GM19372 (cell line): ENCODE measurements around the gene CACNA1F.

Source experiments
- ATAC-seq: cut with Tn5 transposase; IDR thresholded peaks from one replicate; pipeline ENCODE4 v1.9.1; 2021; ENCODE audit warnings: mild to moderate bottlenecking, low read depth, moderate library complexity; ENCODE audit not compliant: unreplicated experiment

CACNA1F gene

DNA sequence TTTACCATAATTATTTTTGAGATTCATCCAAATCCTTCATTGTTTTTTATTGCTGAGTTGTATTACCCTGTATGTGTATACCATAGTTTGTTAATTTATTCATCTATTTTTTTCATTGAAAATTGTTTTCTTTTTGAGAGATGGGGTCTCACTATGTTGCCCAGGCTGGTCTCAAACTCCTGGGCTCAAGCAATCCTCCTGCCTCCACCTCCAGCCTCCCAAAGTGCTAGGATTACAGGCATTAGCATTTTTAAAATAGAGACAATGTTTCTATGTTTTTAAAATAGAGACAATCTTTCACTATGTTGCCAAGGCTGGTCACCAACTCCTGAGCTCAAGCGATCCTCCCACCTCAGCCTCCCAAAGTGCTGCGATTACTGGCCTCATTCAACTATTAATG, 72.2 kb downstream of the CACNA1F start:
- no peak for ATAC-seq

DNA sequence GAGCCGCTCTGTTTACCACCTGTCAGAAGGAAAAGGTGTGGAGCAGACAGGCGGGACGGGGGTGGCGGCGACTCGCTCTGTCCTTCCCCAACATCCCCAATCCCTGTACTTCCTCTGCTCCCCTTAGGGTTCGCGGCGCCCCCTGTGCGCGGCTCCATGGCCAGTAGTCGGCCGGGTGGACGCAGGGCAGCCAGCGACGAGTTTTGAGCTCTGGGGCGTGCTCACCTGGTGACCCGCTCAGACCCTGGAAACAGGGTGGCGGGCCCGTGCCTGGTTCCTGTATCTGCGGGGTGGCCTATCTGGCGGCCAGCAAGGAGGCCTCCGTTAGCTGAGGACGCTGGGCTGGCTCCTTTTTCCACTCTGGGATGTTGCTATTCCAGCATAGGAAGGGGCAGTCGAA, 75.9 kb downstream of the CACNA1F start:
- no peak for ATAC-seq

DNA sequence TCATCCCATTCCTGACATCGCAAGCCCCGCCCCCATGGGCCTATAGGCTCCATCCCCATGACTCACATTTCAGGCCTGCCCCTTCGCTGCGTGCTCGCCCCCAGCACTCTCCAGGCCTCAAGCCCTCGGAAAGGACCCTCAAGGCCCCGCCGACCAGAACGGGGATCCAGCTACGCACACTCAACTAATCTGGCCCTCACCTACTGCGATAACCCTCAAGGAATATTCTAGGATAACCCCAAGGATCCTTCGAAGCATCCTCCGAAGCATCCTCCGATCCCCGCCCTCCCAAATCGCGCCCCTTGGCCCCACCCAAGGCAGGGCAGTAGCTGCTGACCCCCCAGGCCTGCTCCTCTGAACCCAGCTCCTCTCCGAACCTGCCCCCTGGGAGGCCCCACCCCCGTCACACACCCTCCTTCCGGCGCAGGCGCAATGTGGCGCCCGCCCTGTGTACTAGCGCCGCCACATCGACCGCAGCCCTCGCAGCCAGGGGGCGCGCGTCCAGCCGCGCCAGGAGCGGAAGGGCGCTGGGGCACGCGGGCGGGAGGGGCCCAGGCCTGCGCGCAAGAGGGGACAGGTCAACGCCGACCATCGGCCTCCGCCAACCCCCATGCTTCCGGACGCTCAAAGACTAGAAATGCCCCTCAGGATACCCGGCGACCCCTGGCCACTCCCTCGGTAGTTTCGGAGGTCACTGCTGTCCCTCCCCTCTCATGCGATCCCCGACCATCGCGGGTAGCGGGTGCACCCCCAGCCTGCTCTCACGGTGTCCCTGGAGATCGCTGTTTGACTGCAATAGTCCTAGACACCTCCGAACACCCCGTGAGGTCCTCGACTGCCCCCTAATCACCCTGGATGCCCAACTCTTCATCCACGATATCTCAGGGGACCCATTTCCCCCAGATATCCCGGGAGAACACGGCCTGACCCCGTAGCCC, 77.0 kb downstream of the CACNA1F start:
- peak; percentile 90 for ATAC-seq

DNA sequence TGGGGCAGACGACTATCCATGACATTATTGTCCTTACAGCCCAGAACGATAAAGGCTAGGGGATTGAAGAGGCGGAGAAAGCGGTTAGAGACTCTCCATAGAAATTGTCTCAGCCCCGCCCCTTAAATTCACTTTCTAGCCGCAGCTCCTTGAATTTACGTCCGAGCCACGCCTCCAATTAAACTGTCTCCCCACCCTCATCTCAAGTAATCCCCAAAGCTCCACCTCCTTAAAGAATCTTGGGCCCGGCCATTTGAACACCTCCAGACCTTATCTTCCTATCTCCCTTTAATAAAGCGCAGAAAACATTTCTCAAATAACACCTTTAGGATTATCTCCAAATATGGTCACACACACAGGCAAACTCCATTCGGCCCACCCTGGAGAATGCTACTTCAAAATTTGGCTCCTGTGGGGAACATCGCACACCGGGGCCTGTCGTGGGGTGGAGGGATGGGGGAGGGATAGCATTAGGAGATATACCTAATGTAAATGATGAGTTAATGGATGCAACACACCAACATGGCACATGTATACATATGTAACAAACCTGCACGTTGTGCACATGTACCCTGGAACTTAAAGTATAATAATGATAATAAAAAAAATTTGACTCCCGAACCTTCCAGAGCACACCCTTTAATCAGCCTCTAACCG, 77.8 kb downstream of the CACNA1F start:
- no peak for ATAC-seq
